Stimulated activated CD8-positive, alpha-beta memory T cell treated with anti-CD3 and anti-CD28 coated beads, Interleukin-12 subunit alpha, Interleukin-12 subunit beta, amount 100 ng/mL, for 4 hours (primary cell): Measurements from ENCODE around the gene CFAP20DC.

ENCODE experiments used
- DNase-seq: peaks from one replicate; pipeline ENCODE4 v3.0.0-alpha.2; 2020; ENCODE audit warnings: low read depth

CFAP20DC gene

GRCh38 chr3:58800940-58801339 is 248.9 kb downstream of the CFAP20DC start:
- no peak for DNase-seq

GRCh38 chr3:58800032-58800431 is 249.8 kb downstream of the CFAP20DC start:
- no peak for DNase-seq

GRCh38 chr3:58799271-58799670 is 250.6 kb downstream of the CFAP20DC start:
- no peak for DNase-seq

- DNase-seq = no peak
These were observed 251.5 kb downstream of the CFAP20DC start for GRCh38 chr3:58798312-58798711.

GRCh38 chr3:58794750-58795149 is 255.1 kb downstream of the CFAP20DC start:
- no peak for DNase-seq

GRCh38 chr3:58793938-58794337 is 255.9 kb downstream of the CFAP20DC start:
- DNase-seq = no peak

- no peak for DNase-seq
These were observed 256.8 kb downstream of the CFAP20DC start for GRCh38 chr3:58792921-58793451.

- no peak for DNase-seq
These were observed 260.4 kb downstream of the CFAP20DC start for GRCh38 chr3:58789385-58789784.

GRCh38 chr3:58784888-58785287 is 264.9 kb downstream of the CFAP20DC start:
- DNase-seq = no peak

GRCh38 chr3:58784425-58784824 is 265.4 kb downstream of the CFAP20DC start:
- DNase-seq = no peak

GRCh38 chr3:58783845-58784244 is 266.0 kb downstream of the CFAP20DC start:
- no peak for DNase-seq

GRCh38 chr3:58779934-58780333 is 269.9 kb downstream of the CFAP20DC start:
- DNase-seq = no peak

- no peak for DNase-seq
These were observed 273.6 kb downstream of the CFAP20DC start for GRCh38 chr3:58776231-58776630.

- DNase-seq = no peak
These were observed 277.4 kb downstream of the CFAP20DC start for GRCh38 chr3:58772462-58772861.

- no peak for DNase-seq
These were observed 280.8 kb downstream of the CFAP20DC start for GRCh38 chr3:58769065-58769464.

GRCh38 chr3:58766587-58767282 is 283.1 kb downstream of the CFAP20DC start:
- DNase-seq = no peak

GRCh38 chr3:58755150-58755549 is 294.7 kb downstream of the CFAP20DC start:
- DNase-seq = no peak

GRCh38 chr3:58754074-58754473 is 295.8 kb downstream of the CFAP20DC start:
- no peak for DNase-seq

GRCh38 chr3:58751882-58752567 is 297.8 kb downstream of the CFAP20DC start:
- DNase-seq = no peak

- no peak for DNase-seq
These were observed 298.6 kb downstream of the CFAP20DC start for GRCh38 chr3:58751235-58751634.

- no peak for DNase-seq
These were observed 299.9 kb downstream of the CFAP20DC start for GRCh38 chr3:58749948-58750347.

- no peak for DNase-seq
These were observed 301.8 kb downstream of the CFAP20DC start for GRCh38 chr3:58748024-58748423.

GRCh38 chr3:58746758-58747157 is 303.1 kb downstream of the CFAP20DC start:
- no peak for DNase-seq

- DNase-seq = no peak
These were observed 306.5 kb downstream of the CFAP20DC start for GRCh38 chr3:58743296-58743695.
